Measurements from ENCODE around the gene YARS1.

The YARS1 gene

GRCh38 chr1:32817159-32817814, at the start of gene YARS1, which contains the start of gene S100PBP:
Gene YARS1, minus strand, starts transcription at chr1:32817358. Its CDS starts 114 bp downstream, at chr1:32817244.
Gene S100PBP, plus strand, starts transcription at chr1:32817653. Its CDS starts 8,447 bp downstream, at chr1:32826100.
- peak; percentile 99 for DNase-seq (ENCODE audit: low spot score)

- DNase-seq (ENCODE audit: low spot score), result no peak
Measured at GRCh38 chr1:32865639-32866405, 48.7 kb upstream of the YARS1 start.

GRCh38 chr1:32864375-32865019, 47.3 kb upstream of the YARS1 start:
- no peak for DNase-seq (ENCODE audit: low spot score)

- no peak for DNase-seq (ENCODE audit: low spot score)
Measured at GRCh38 chr1:32863881-32864245, 46.7 kb upstream of the YARS1 start.

- DNase-seq (ENCODE audit: low spot score), result no peak
Measured at GRCh38 chr1:32863218-32863880, 46.2 kb upstream of the YARS1 start.

GRCh38 chr1:32861904-32862695, 44.9 kb upstream of the YARS1 start:
- DNase-seq (ENCODE audit: low spot score), result no peak

- DNase-seq (ENCODE audit: low spot score), result no peak
Measured at GRCh38 chr1:32860566-32860965, 43.4 kb upstream of the YARS1 start.

- DNase-seq (ENCODE audit: low spot score), result no peak
Measured at GRCh38 chr1:32859915-32860314, 42.8 kb upstream of the YARS1 start.

GRCh38 chr1:32858791-32859190, 41.6 kb upstream of the YARS1 start:
- peak; percentile 77 for DNase-seq (ENCODE audit: low spot score)

GRCh38 chr1:32858136-32858535, 41.0 kb upstream of the YARS1 start:
- DNase-seq (ENCODE audit: low spot score), result peak; percentile 47

GRCh38 chr1:32855861-32856617, 38.9 kb upstream of the YARS1 start:
- DNase-seq (ENCODE audit: low spot score), result no peak

GRCh38 chr1:32848354-32849063, 31.4 kb upstream of the YARS1 start:
- DNase-seq (ENCODE audit: low spot score), result no peak

GRCh38 chr1:32831878-32832277, 14.7 kb upstream of the YARS1 start:
- no peak for DNase-seq (ENCODE audit: low spot score)

GRCh38 chr1:32830092-32830852, 13.1 kb upstream of the YARS1 start:
- no peak for DNase-seq (ENCODE audit: low spot score)

GRCh38 chr1:32828341-32828740, 11.2 kb upstream of the YARS1 start:
- DNase-seq (ENCODE audit: low spot score), result no peak

GRCh38 chr1:32825181-32825580, 8.0 kb upstream of the YARS1 start:
- peak; percentile 75 for DNase-seq (ENCODE audit: low spot score)

GRCh38 chr1:32818804-32819541, 1.8 kb upstream of the YARS1 start:
- DNase-seq (ENCODE audit: low spot score), result peak; percentile 79
